Measurements from ENCODE around the gene ERGIC1.

DNA sequence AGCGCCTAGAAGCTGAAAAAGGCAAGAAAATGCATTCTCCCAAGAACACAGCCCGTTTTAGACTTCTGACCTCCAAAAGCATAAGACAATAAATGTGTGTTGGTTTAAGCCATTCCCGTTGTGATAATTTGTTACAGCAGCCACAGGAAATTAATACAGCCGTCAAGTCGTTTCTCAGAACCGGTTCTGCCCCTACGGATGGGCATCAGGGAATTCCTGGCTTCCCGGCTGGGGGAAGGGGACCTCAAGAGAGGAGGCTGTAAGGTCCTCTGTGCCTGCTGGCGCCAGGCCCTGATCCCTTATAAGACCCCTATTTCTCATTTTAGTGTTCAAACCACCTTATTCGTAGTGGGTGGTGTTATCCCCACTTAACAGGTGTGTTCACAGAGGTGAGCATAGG, 74.6 kb downstream of the ERGIC1 start:
- TF ChIP-seq HDAC2 (CRISPR knock-in tag; IDR thresholded peaks at IDR 0.05) (no peak), REPIN1 (CRISPR knock-in tag; IDR thresholded peaks at IDR 0.05; ENCODE audit: borderline replicate concordance, low read depth) (no peak), TCF7 (IDR thresholded peaks at IDR 0.05; ENCODE audit: low read depth) (no peak), POLR2AphosphoS5 (IDR thresholded peaks at IDR 0.05; ENCODE audit: low read depth, low read length) (no peak), AKAP8 (CRISPR knock-in tag; IDR thresholded peaks at IDR 0.05) (no peak), TCF12 (IDR thresholded peaks at IDR 0.05) (no peak), TCF12 (CRISPR knock-in tag; IDR thresholded peaks at IDR 0.05) (no peak), ZEB1 (IDR thresholded peaks at IDR 0.05; ENCODE audit: insufficient replicate concordance, low read depth) (no peak), IRF2 (CRISPR knock-in tag; IDR thresholded peaks at IDR 0.05) (no peak)
- TF ChIP-seq, protein P1, sequence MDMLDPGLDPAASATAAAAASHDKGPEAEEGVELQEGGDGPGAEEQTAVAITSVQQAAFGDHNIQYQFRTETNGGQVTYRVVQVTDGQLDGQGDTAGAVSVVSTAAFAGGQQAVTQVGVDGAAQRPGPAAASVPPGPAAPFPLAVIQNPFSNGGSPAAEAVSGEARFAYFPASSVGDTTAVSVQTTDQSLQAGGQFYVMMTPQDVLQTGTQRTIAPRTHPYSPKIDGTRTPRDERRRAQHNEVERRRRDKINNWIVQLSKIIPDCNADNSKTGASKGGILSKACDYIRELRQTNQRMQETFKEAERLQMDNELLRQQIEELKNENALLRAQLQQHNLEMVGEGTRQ (IDR thresholded peaks at IDR 0.05; ENCODE audit: low read depth, low read length), result no peak
- TF ChIP-seq, protein P1 (CRISPR knock-in tag; IDR thresholded peaks at IDR 0.05; ENCODE audit: borderline replicate concordance), result no peak
- TF ChIP-seq, protein P2, sequence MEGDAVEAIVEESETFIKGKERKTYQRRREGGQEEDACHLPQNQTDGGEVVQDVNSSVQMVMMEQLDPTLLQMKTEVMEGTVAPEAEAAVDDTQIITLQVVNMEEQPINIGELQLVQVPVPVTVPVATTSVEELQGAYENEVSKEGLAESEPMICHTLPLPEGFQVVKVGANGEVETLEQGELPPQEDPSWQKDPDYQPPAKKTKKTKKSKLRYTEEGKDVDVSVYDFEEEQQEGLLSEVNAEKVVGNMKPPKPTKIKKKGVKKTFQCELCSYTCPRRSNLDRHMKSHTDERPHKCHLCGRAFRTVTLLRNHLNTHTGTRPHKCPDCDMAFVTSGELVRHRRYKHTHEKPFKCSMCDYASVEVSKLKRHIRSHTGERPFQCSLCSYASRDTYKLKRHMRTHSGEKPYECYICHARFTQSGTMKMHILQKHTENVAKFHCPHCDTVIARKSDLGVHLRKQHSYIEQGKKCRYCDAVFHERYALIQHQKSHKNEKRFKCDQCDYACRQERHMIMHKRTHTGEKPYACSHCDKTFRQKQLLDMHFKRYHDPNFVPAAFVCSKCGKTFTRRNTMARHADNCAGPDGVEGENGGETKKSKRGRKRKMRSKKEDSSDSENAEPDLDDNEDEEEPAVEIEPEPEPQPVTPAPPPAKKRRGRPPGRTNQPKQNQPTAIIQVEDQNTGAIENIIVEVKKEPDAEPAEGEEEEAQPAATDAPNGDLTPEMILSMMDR (CRISPR knock-in tag; IDR thresholded peaks at IDR 0.05), result no peak
- TF ChIP-seq, protein P3, sequence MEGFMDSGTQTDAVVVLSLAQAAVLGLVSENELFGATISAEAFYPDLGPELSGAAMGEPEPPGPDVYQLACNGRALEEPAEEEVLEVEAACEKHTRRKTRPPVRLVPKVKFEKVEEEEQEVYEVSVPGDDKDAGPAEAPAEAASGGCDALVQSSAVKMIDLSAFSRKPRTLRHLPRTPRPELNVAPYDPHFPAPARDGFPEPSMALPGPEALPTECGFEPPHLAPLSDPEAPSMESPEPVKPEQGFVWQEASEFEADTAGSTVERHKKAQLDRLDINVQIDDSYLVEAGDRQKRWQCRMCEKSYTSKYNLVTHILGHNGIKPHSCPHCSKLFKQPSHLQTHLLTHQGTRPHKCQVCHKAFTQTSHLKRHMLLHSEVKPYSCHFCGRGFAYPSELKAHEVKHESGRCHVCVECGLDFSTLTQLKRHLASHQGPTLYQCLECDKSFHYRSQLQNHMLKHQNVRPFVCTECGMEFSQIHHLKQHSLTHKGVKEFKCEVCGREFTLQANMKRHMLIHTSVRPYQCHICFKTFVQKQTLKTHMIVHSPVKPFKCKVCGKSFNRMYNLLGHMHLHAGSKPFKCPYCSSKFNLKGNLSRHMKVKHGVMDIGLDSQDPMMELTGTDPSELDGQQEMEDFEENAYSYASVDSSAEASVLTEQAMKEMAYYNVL (CRISPR knock-in tag; IDR thresholded peaks at IDR 0.05; ENCODE audit: borderline replicate concordance), result no peak
